Activated CD8-positive, alpha-beta memory T cell treated with anti-CD3 and anti-CD28 coated beads for 1 hour (primary cell): ENCODE data around the gene KLK7.
"Not testable (repeated sequence)": the region's sequence is repeated elsewhere in the genome, so short reads cannot be mapped to it uniquely, and the experiment has no call there.

Source experiments
- DNase-seq, 2 donors: peaks; one replicate each; pipeline ENCODE4 v3.0.0-alpha.2; 2020; ENCODE audit warnings: low read depth in 1 of 2; ENCODE audit errors: extremely low read depth in 1 of 2

Gene KLK7

DNA sequence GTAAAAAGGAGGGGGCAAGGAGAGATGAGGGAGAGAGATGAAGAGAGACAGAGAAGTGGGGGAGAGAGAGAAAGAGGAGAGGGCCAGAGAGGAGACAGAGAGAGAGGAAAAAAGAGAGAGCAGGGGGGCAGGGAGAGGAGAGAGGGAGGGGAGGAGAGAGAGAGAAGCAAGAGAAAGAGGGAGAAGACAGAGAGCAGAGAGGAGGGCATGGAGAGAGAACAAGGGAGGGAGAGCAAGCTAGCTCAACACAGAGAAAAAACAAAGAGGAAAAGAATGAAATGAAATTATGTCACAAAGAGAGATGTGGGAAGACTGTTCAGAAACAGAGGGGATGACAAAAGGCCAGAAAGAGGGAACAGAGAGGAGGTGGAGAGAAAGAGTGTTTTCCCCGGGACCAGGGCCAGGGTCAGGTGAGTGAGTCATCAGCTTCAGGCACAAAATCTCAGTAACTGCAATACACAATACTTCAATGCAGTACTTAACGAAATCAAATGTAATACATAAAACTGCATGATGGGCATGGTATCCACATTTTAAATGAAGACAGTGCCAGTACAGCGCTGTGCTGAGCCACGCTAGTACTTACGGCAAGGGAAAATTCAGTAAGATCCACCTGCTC is 4.8 kb downstream of the KLK7 start:
- DNase-seq: no peak

DNA sequence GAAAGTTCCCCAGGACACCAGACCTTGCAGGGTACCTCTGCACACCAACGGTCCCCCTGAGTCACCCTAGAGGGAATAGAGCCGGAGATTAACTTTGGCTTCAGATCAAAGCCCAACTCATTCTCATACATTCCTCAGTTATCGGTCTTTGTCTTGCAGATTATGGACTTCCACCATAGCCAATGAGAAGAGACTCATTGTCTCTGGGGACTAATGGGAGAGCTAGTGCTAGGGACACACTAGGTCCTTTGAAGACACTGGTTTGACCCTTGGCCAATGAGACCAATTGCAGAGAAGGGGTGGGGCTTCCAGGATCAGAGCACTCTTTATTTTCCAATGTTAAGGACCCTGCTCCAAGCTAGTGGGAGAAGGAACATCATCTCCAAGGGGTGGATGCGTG is 6.1 kb downstream of the KLK7 start:
- DNase-seq: no peak

DNA sequence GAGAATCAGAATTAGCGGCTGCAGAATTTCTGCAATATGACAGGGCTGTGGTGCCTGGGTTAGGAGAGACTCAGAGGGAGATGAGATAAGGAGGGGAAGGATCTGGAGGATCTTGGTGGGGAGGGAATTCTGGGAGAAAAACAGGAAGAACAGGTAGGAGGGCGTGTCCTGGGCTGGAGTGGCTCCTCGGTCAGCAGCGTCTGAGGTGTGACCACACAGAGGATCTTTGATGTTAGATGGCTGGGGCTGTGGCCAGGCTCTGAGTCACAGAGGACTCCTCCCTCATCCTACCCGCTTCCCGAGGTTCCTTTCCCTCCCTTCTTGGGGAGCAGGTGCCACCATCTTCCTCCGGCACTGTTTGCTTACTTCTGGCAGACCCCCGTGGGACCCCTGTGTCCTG is 8.0 kb downstream of the KLK7 start:
- no peak for DNase-seq

DNA sequence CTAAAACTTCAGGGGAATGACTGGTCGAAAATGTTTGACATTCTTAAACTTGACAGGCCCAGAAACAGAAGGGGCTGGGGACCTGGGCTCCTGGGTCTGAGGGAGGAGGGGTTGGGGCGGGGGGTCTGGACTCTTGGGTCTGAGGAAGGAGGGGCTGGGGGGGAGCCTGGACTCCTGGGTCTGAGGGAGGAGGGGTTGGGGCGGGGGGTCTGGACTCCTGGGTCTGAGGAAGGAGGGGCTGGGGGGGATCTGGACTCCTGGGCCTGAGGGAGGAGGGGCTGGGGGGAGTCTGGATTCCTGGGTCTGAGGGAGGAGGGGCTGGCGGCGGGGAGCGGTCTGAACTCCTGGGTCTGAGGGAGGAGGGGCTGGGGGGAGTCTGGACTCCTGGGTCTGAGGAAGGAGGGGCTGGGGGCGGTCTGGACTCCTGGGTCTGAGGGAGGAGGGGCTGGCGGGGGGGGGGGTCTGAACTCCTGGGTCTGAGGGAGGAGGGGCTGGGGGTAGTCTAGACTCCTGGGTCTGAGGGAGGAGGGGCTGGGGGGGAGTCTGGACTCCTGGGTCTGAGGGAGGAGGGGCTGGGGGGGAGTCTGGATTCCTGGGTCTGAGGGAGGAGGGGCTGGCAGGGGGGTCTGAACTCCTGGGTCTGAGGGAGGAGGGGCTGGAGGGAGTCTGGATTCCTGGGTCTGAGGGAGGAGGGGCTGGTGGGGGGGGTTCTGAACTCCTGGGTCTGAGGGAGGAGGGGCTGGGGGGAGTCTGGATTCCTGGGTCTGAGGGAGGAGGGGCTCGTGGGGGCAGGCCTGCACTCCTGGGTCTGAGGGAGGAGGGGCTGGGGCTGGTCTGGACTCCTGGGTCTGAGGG is 8.8 kb downstream of the KLK7 start:
- DNase-seq: no peak

DNA sequence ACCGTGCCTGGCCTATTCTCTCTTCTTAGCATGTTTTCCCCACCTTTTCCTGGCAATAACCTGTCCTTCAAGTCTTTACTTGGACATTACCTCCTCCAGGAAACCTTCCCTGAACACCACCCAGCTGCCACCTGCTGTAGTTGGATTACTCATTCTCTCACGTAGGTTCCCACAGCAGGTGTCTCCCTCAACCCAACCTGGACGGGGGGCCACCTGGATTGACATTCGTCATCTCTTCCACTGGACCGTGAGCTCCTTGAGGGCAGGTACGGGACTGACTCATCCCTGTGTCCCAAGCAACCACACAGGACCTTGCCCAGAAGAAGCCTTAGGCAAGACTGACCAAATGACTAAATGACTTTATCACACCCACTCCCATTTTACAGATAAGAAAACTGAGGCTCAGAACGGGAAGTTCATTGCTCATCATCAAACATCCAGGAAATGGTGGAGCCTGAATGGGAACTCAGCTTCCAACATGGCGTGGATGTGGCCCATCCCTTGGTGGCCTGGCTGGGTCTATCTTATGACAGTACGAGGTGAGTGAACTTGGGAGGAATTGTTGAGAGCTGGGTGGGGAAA is 10.8 kb downstream of the KLK7 start:
- DNase-seq: no peak

DNA sequence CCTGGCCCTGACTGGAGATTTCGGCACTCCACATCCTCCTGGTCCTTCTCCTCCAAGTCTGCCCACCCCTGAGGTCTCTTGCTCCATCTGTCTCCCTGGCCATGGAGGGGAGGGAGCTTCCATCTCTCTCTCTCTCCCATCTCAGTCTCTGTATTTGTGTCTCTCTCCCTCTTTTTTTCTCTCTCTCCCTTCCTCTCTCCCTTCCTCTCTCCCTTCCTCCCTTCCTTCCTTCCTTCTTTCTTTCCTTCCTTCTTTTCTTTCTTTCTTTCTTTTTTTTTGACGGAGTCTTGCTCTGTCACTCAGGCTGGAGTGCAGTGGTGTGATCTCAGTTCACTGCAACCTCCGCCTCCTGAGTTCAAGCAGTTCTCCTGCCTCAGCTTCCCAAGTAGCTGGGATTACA is 13.9 kb downstream of the KLK7 start:
- not testable (repeated sequence) for DNase-seq

DNA sequence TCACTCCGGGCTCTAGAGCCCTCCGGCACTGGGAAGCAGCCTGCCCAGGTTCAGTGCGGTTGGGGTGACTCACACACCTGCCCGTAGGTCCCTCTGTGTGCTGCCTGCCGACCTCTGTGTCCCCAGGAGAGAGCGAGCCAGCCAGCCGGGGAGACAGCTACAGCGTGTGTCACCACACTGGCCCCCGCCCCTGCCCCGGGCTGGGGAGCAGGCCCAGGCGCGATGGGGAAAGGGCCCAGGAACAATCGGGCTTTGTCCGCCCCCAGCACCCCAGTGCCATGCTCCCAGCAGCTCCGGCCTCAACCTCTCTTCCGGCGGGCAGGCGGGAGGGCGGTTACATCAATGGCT is 14.3 kb downstream of the KLK7 start, which contains the start of gene KLK6:
KLK6 (minus strand) TSS at position 179 of the 348 bp plus-strand sequence. CDS start 1,487 bp downstream, outside the sequence.
- no peak for DNase-seq

DNA sequence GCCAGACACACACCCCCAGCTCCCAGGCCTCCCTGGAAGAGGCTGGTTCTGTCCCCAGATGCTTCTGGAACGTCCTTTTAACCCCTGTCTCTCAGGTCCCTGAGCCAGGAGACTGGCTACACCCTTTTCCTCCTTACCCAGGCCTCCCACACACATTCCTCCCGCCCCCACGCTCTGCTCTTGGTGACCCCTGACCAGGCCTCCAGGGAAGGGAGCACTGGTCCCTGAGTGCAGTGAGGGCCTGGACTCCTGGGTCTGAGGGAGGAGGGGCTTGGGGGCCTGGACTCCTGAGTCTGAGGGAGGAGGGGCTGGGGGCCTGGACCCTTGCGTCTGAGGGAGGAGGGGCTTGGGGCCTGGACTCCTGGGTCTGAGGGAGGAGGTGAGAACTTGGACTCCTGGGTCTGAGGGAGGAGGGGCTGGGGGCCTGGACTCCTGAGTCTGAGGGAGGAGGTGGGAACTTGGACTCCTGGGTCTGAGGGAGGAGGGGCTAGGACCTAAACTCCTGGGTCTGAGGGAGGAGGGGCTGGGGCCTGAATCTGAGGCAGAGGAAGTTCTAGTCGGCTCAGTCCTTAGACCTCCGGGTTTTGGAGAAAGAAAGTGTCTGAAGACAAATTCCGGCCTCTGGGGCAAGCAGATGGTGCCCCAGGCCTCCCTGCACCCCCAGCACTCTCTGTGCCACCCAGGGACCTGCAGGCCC is 14.9 kb downstream of the KLK7 start:
- DNase-seq: no peak

DNA sequence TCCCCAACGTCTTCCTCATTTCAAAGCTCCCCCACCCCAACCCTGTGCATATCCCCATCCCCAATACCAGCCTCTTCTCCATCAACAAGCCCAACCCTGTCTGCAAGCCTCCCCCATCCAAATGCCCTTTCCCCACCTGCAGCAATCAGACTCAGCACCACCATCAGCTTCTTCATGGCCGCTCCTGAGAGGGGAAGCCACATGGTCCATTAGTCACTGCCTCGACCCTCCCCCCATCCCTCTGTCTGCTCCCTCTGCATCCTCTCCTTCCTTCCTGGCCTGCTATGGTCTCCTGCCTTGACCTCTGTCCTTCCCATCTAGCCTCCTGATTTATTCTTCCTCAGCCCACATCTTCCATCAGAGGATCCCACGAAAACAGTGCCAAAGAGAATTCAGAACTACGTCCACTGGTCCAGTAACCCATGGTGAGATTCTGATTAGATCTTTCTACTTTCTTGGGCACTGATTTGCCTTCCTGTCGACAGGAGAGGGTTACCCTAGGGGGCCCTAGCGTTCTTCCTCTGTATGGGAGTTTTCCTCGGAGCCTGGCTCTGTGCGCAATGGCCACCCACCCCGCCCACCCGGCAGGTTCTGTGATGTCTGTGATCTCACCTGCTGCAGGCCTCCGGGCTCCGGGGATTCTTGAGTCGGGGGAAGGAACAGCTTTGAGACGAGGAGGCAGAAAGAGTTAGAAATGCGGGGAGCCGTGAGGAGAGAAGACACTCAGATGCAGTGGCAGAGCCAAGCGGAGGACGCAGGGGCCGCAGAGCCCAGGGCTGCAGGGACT is 15.6 kb downstream of the KLK7 start:
- no peak for DNase-seq

DNA sequence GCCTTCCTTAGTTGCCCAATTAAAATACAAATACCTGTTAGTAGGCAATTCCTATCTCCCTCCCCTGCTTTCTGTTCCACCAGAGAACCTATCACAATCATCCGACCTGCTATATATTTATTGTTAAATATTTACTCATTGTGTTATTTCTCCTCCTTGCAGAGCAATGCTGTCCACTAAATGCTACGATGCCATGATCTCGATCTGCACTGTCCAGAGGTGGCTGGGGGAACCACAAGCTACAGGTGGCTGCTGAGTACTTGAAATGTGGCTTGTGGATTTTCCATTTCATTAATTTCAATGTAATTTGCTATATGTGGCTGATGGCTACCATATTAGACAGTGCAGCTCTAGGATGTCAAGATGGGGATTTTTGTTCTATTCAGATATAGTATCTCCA is 19.5 kb downstream of the KLK7 start:
- no peak for DNase-seq

DNA sequence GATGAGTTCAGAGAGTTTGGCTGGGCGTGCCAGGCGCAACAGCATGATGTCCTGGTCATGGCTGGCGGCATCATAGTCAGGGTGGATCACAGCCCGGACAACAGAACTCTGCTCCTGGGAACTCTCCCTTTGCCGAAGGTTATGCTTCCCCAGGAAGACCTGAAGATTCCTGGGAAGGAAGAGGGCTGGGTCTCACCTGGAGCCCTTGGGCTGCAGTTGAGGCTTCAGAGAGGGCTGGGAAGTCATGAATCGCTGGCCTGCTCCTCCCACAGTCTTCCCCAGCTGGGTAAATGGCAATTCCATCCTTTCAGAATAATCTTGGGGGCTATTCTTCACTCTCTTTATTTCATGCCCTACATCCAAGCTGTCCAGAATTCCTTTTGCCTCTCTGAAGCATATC is 20.3 kb downstream of the KLK7 start:
- no peak for DNase-seq

DNA sequence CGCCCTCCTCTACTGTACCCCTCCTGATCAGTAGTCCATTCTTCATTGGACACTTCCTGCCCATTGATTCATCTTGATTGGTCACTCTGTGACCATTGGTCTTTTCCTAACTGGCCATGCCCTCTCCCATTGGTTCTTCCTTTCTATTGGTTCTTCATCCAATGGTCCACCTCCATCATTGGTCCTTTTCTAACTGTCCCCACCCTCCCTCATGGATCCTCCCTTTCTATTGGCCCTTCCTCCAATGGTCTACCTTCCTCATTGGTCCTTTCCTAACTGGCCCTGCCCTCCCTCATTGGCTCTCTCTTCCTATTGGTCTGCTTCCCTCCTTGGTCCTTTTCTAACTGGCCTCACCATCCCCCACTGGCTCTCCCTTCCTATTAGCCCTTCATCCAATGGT is 21.5 kb downstream of the KLK7 start:
- no peak for DNase-seq

DNA sequence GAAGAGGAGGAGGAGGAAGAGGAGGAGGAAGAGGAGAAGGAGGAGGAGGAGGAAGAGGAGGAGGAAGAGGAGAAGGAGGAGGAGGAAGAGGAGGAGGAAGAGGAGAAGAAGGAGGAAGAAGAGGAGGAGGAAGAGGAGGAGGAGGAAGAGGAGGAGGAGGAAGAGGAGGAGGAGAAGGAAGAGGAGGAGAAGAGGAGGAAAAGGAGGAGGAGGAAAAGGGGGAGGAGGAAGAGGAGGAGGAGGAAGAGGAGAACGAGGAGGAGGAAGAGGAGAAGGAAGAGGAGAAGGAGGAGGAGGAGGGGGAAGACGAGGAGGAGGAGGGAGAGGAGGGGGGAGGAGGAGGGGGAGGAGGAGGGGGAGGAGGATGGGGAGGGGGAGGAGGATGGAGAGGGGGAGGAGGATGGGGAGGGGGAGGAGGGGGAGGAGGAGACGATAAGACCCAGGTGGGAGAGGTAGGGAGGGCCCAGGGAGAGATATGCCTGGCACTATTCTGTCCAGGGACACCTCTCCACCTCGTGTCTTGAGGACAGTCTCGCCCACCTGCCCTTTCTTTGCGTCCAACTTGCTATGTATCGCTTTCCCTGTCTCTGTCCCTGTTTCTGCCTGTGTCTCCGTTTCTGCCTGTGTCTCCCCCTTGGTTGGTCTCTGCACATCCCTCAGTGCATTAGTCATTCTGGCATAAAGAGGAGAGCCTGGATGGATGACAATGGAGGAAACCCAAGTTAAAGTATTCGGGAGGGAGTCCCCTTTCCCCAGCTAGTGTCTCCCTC is 23.8 kb downstream of the KLK7 start:
- DNase-seq: no peak

DNA sequence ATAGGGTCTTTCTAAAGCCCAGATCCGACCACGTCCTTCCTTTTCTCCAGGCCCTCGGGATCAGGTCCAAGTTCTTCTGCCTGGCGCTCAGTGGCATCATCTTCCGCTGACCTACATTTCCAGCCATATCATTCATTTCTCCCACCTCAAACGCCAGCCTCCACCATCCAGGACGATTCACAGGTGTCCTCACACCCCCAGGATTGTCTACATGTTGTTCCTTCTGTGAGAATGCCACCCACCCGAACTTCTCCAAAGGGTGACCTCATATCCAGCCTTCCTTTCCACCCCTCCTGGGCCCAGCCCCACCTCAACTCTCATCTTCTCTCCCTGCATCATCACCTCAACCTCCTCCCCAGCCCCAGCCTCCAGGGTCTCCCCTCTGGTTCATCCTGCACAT is 26.1 kb downstream of the KLK7 start:
- DNase-seq: no peak

DNA sequence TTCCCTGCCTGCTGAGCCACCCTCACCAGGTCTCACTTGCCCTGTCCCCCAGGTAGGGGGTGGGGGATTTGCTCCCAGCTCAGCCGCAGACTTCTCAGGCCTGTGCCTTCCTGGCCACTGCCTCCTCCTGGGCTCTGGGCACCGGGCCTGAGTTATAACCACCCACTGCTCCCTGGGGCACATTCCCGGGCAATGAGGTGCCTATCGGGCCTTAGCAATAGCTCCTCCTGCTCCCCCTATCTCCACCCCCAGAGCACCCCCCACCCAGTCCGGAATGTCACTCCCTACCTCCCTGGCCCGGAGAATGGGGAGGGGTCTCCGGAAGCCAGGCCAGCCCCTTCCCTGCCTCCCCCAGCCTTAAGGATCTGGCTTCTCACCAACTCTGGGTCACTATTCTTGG is 30.8 kb downstream of the KLK7 start, which contains the start of gene KLK5:
KLK5 (minus strand) TSS at position 129 of the 400 bp plus-strand sequence. CDS start 381 bp downstream, outside the sequence.
- no peak for DNase-seq

DNA sequence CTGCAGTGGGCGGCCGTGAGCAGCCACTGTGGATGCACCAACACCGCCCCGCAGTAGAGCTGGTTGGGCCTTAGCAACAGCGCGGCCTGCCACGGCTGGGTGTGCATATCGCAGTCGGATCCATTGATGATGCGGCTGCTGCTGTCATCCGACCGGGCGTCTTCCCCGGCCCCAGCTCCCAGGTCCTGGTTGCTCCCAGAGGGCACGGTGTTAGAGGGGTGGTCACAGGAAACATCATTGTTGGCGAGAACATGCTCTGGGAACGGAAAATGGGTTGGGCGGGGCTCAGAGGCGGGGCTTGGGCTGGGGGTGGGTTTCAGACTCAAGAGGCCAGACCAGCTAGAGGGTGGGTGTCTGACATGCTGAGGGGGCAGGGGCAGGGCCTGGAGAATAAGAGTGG is 33.9 kb downstream of the KLK7 start:
- no peak for DNase-seq

DNA sequence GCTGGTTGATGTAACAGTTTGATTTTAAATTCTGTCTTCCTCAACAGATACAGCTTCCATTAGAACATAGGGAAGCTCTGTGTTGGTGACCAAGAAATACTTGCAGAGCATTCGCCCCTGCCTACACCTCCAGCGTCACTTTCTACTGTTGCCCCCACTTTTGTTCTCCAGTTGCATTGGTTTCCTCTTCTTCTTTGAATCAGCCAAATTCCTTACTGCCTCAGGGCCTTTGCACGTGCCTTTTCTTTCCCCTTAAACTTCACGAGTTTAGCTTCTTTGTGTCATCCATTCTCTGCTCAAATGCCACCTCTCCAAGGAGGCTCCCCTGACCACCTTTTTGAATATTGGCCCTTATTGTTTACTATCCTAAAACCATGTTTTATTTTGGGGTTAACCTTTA is 36.6 kb downstream of the KLK7 start:
- no peak for DNase-seq

DNA sequence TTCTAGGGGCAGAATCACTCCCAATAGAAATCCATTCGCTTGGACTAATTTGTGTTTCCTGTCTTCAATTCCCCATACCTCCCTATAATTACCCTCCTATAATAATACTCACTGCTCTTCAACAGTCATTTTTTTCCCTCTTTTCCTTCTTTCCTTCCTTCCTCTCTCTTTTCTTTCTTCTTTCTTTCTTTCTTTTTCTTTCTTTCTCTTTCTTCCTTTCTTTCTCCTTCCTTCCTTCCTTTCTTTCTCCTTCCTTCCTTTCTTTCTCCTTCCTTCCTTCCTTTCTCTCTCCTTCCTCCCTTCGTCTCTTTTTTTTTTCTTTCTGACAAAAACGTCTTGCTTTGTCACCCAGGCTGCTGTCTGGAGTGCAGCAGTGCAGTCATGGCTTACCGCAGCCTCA is 38.9 kb downstream of the KLK7 start:
- no peak for DNase-seq

DNA sequence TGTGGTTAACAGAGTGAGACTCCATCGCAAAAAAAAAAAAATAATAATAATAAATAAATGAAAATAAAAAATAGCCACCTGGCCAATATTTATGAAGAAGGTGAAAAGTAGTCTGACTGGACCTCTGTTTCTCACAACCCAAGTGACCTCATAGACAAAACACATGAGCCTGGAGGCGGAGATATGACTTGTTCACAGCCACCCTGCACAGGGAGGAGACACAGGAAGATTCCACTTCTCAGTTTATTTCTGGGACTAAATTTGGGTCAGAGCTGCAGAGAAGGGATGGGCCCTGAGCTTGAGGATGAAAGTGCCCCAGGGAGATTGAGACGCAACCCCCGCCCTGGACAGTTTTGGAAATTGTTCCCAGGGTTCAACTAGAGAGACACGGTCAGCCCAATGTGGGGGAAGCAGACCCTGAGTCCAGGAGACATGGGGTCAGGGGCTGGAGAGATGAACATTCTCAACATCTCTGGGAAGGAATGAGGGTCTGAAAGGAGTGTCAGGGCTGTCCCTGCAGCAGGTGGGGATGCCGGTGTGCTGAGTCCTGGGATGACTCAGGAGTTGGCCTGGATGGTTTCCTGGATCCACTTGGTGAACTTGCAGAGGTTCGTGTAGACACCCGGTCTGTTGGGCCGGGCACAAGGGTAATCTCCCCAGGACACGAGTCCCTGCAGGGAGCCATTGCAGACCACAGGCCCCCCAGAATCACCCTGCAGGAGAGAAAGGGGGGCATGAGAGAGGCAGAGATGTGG is 40.5 kb downstream of the KLK7 start:
- DNase-seq: no peak
